HFFc6 (cell line): Measurements from ENCODE around the gene JUP. TPM values are rescaled to one million over a fixed set of nuclear protein-coding genes. Genes with fewer than 3 reads are reported as not detected.

Experiments used
- DNase-seq: peaks from one replicate; pipeline ENCODE4 v3.0.0-alpha.2; 2018
- H3K27ac Mint-ChIP-seq: 2 replicates; pipeline ENCODE4 v1.8.0; 2020; ENCODE audit warnings: mild to moderate bottlenecking, mixed read lengths
- H3K27me3 Mint-ChIP-seq: 2 replicates; pipeline ENCODE4 v1.8.0; 2021; ENCODE audit warnings: mild to moderate bottlenecking, moderate library complexity, mixed read lengths; ENCODE audit not compliant: insufficient read depth
- H3K36me3 Mint-ChIP-seq: 2 replicates; pipeline ENCODE4 v1.8.0; 2021; ENCODE audit warnings: low read depth, mixed read lengths
- H3K4me1 Mint-ChIP-seq: 2 replicates; pipeline ENCODE4 v1.8.0; 2020; ENCODE audit warnings: low read depth, mixed read lengths
- H3K4me3 Mint-ChIP-seq: 2 replicates; pipeline ENCODE4 v1.8.0; 2020; ENCODE audit warnings: mild to moderate bottlenecking, moderate library complexity, mixed read lengths
- H3K9me3 Mint-ChIP-seq: 2 replicates; pipeline ENCODE4 v1.8.0; 2020; ENCODE audit warnings: mild to moderate bottlenecking, mixed read lengths
- CTCF ChIP-seq: fragments of 200-600 bp; sonication (generic); IDR thresholded peaks from 2 replicates; pipeline ENCODE4 v1.5.0; 2021; ENCODE audit warnings: antibody characterized with exemption, mild to moderate bottlenecking
- total RNA-seq, 6 experiments: library from RNA; stranded (reverse); fragmentation: NEBNext Ultra II Directional; extraction: Animal tissue kit (Norgen Biotek cat#: 25700); gene quantifications; 2 replicates in 1 of 6; 3 replicates in 5 of 6; pipeline ENCODE4 v1.2.3, GENCODE V29; 2021

JUP gene
- total RNA-seq, 6 experiments from 2014 or later, result 1.5 to 9.1 (median 1.9) TPM

GRCh38 chr17:41763327-41763726, 23.2 kb downstream of the JUP start:
- Mint-ChIP-seq H3K9me3 (no peaks in the 10 kb centered on the region), H3K27ac (no peak overlapping the region), H3K4me3 (no peak overlapping the region), H3K4me1 (no peaks in the 10 kb centered on the region), H3K36me3 (no peaks in the 10 kb centered on the region), H3K27me3 (peaks cover 9% of the 10 kb centered on the region)
- DNase-seq, result no peak
- no peak for TF ChIP-seq CTCF

- H3K36me3 Mint-ChIP-seq, result no peaks in the 10 kb centered on the region
- H3K9me3 Mint-ChIP-seq, result no peaks in the 10 kb centered on the region
- no peak for TF ChIP-seq CTCF
- no peak for DNase-seq
- H3K27me3 Mint-ChIP-seq, result peaks cover 9% of the 10 kb centered on the region
- no peak overlapping the region for H3K27ac Mint-ChIP-seq
- H3K4me1 Mint-ChIP-seq, result no peaks in the 10 kb centered on the region
- no peak overlapping the region for H3K4me3 Mint-ChIP-seq
Measured at GRCh38 chr17:41762841-41763240, 23.7 kb downstream of the JUP start.

GRCh38 chr17:41762391-41762790, 24.1 kb downstream of the JUP start:
- Mint-ChIP-seq H3K27ac (no peak overlapping the region), H3K4me3 (no peak overlapping the region), H3K4me1 (no peaks in the 10 kb centered on the region), H3K27me3 (peaks cover 9% of the 10 kb centered on the region), H3K9me3 (no peaks in the 10 kb centered on the region), H3K36me3 (no peaks in the 10 kb centered on the region)
- no peak for TF ChIP-seq CTCF
- DNase-seq, result no peak

- no peak for DNase-seq
- no peak for TF ChIP-seq CTCF
- no peaks in the 10 kb centered on the region for H3K9me3 Mint-ChIP-seq
- H3K4me3 Mint-ChIP-seq, result no peak overlapping the region
- peaks cover 9% of the 10 kb centered on the region for H3K27me3 Mint-ChIP-seq
- H3K4me1 Mint-ChIP-seq, result no peaks in the 10 kb centered on the region
- H3K36me3 Mint-ChIP-seq, result no peaks in the 10 kb centered on the region
- no peak overlapping the region for H3K27ac Mint-ChIP-seq
Measured at GRCh38 chr17:41760878-41761277, 25.6 kb downstream of the JUP start.

GRCh38 chr17:41758601-41759000, 27.9 kb downstream of the JUP start:
- Mint-ChIP-seq H3K27me3 (peaks cover 9% of the 10 kb centered on the region), H3K9me3 (no peaks in the 10 kb centered on the region), H3K4me3 (no peak overlapping the region), H3K4me1 (no peaks in the 10 kb centered on the region), H3K27ac (no peak overlapping the region), H3K36me3 (no peaks in the 10 kb centered on the region)
- TF ChIP-seq CTCF, result no peak
- DNase-seq, result no peak

GRCh38 chr17:41754066-41754465, 32.4 kb downstream of the JUP start:
- no peak for DNase-seq
- TF ChIP-seq CTCF, result no peak
- no peak overlapping the region for H3K27ac Mint-ChIP-seq
- no peak overlapping the region for H3K4me3 Mint-ChIP-seq
- peaks cover 14% of the 10 kb centered on the region for H3K27me3 Mint-ChIP-seq
- no peaks in the 10 kb centered on the region for H3K4me1 Mint-ChIP-seq
- no peaks in the 10 kb centered on the region for H3K36me3 Mint-ChIP-seq
- no peaks in the 10 kb centered on the region for H3K9me3 Mint-ChIP-seq
